Dendritic cell treated with granulocyte-macrophage colony-stimulating factor and Interleukin-4, amounts not matched to agents 40 ng/mL and 50 ng/mL, for 4 days (primary cell): Measurements from ENCODE around the gene DGKB.

ENCODE experiments used
- H3K27ac Mint-ChIP-seq: one replicate; pipeline ENCODE4 v1.8.0; 2022; ENCODE audit warnings: mild to moderate bottlenecking, mixed read lengths
- H3K27me3 Mint-ChIP-seq: one replicate; pipeline ENCODE4 v1.8.0; 2022; ENCODE audit warnings: mild to moderate bottlenecking, mixed read lengths
- H3K36me3 Mint-ChIP-seq: one replicate; pipeline ENCODE4 v1.8.0; 2022; ENCODE audit warnings: low read depth, mixed read lengths
- H3K4me1 Mint-ChIP-seq: one replicate; pipeline ENCODE4 v1.8.0; 2022; ENCODE audit warnings: low read depth, mixed read lengths
- H3K4me3 Mint-ChIP-seq: one replicate; pipeline ENCODE4 v1.8.0; 2022; ENCODE audit warnings: mild to moderate bottlenecking, moderate library complexity, mixed read lengths
- H3K9me3 Mint-ChIP-seq: one replicate; pipeline ENCODE4 v1.8.0; 2022; ENCODE audit warnings: mixed read lengths
- intact Hi-C: fragments of 100-400 bp; cut with micrococcal nuclease; formaldehyde crosslinking; loops from one replicate; pipeline ENCODE4 v1.15.0; 2022

The DGKB gene

DNA sequence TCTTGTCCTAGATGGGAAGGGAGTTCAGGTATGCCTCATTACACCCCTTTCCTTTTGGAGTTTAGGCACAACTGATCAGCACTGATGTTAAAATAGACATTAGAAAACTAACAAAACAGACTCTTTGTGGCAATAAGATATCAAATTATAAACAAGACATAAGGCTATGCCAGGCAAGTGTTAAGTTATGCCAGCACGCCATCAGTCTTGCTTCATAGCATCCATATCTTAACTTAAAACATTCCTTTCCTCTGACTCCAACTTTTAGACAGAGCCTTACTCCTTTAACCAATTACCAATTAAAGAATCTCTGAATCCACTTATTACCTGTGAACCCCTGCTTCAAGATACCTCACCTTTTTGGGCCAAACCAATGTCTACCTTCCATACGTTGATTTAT is 786.9 kb downstream of the DGKB start:
- H3K36me3 Mint-ChIP-seq: no peaks in the 10 kb centered on the region
- H3K4me3 Mint-ChIP-seq: no peak overlapping the region
- H3K27ac Mint-ChIP-seq: no peak overlapping the region
- peaks cover 31% of the 10 kb centered on the region for H3K9me3 Mint-ChIP-seq
- intact Hi-C loops: no loop called here
- no peaks in the 10 kb centered on the region for H3K4me1 Mint-ChIP-seq
- no peaks in the 10 kb centered on the region for H3K27me3 Mint-ChIP-seq

DNA sequence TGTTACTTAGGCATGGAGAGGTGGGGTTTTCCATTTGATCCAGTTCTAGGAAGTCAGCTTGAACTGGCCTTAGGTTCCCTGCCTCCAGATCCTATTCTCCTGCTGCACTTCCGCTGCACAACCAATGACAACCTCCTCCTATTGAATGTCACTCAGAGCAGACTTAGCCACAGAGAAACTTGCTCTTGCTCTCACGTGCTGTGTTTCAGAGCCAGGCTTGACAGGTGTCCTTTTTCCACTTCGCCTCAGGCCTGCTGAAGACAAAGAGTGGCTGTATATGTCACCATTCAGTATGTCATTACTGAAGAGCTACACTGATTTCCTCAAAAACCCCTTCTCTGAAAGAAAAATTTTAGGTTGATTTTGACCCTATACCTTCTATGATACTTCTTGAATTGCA is 797.7 kb downstream of the DGKB start:
- Mint-ChIP-seq H3K27ac (no peak overlapping the region), H3K4me3 (no peak overlapping the region), H3K4me1 (no peaks in the 10 kb centered on the region), H3K27me3 (no peaks in the 10 kb centered on the region), H3K9me3 (peaks cover 23% of the 10 kb centered on the region), H3K36me3 (no peaks in the 10 kb centered on the region)
- intact Hi-C loops: no loop called here

DNA sequence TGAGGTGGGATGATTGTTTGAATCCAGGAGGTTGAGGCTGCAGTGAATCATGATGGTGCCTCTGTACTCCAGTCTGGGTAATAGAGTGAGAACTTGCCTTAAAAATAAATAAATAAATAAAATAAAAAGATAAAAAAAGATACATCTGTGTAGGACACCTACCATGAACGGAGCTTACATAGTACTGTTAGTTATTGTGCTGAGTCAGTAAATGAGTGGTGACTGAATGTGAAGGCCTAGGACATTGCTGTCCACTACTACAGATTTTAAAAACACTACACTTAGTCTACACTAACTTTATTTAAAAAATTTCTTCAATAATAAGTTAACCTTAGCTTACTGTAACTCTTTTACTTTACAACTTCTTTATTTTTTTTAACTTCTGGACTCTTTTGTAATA is 806.4 kb downstream of the DGKB start:
- H3K4me1 Mint-ChIP-seq: no peaks in the 10 kb centered on the region
- intact Hi-C loops: no loop called here
- H3K4me3 Mint-ChIP-seq: no peak overlapping the region

DNA sequence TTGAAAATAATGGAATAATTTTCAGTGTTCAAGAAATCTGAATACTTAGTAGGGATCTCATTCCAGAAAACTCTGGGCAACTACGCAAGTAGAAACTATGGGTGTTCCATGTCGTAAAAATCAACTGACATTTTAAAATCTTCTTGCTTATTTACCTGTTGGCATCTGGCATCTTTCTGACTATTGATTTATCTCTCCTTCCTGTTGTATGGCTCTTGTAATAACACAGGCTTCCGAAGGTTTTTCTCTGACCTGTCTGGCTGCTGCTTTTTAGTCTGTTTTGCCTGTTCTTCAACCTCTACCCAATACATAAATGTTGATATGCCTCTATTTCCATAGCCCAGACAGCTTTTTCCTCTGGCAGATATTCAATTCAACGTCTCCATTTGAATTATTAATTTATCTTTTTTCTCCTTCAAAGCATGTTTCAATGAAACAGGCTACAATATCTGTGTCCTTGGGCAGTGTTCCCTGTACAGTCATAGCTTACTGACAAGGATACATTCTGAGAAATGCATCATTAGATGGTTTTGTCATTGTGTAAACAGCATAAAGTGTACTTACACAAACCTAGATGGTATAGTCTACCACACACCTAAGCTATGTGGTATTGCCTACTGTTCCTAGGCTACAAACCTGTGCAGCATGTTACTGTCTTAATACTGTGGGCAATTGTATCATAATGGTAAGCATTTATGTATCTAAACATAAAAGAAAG is 807.2 kb downstream of the DGKB start:
- Mint-ChIP-seq H3K4me1 (no peaks in the 10 kb centered on the region), H3K27me3 (no peaks in the 10 kb centered on the region), H3K9me3 (peaks cover 14% of the 10 kb centered on the region), H3K27ac (no peak overlapping the region), H3K36me3 (no peaks in the 10 kb centered on the region), H3K4me3 (no peak overlapping the region)
- intact Hi-C loops: no loop called here

More for the DNA sequence above, 806.4 kb downstream of the DGKB start:
- H3K36me3 Mint-ChIP-seq: no peaks in the 10 kb centered on the region
- peaks cover 14% of the 10 kb centered on the region for H3K9me3 Mint-ChIP-seq
- no peak overlapping the region for H3K27ac Mint-ChIP-seq
- no peaks in the 10 kb centered on the region for H3K27me3 Mint-ChIP-seq
